Right atrium auricular region (tissue), 2 donors: ENCODE data around the gene SORL1. TPM values are rescaled to one million over a fixed set of nuclear protein-coding genes. Genes with fewer than 3 reads are reported as not detected.

Experiments
- DNase-seq: peaks from one replicate; pipeline ENCODE4 v3.0.0-alpha.2; 2019; ENCODE audit warnings: low spot score
- H3K27ac ChIP-seq, 2 donors: fragments of 200-600 bp; sonication (generic); 1 replicate in 1 of 2; 2 replicates in 1 of 2; pipeline ENCODE4 v1.5.1; 2016 to 2019
- H3K27me3 ChIP-seq, 2 donors: fragments of 200-600 bp; sonication (generic); one replicate each; pipeline versions ENCODE4 v1.5.1 to v1.6.0; 2017 to 2019
- H3K36me3 ChIP-seq: fragments of 200-600 bp; sonication (generic); one replicate; pipeline ENCODE4 v1.5.1; 2016
- H3K4me1 ChIP-seq, 2 donors: fragments of 200-600 bp; sonication (generic); one replicate each; pipeline versions ENCODE4 v1.5.1 to v1.6.0; 2017 to 2019
- H3K4me3 ChIP-seq, 2 donors: fragments of 200-600 bp; sonication (generic); 1 replicate in 1 of 2; 2 replicates in 1 of 2; pipeline ENCODE4 v1.5.1; 2017 to 2019; ENCODE audit warnings: mild to moderate bottlenecking in 1 of 2, moderate library complexity in 1 of 2
- H3K9me3 ChIP-seq, 2 donors: fragments of 200-600 bp; sonication (generic); one replicate each; pipeline ENCODE4 v1.5.1; 2019
- CTCF ChIP-seq, 2 donors: fragments of 200-600 bp; sonication (generic); IDR thresholded peaks; one replicate each; pipeline ENCODE4 v1.5.1; 2019; ENCODE audit warnings: antibody characterized with exemption in 2 of 2
- total RNA-seq, 2 donors: library from RNA; depleted of rRNA; stranded (reverse); fragments of >200 nt; gene quantifications; one replicate each; pipeline ENCODE4 v1.1.0, GENCODE V29; 2016

The SORL1 gene
- total RNA-seq, 2 donors from 2014 or later, result 6.4 to 7.5 TPM

- H3K4me1 ChIP-seq, result no peaks in the 10 kb centered on the region
- H3K27ac ChIP-seq, result no peak overlapping the region
- no peak overlapping the region for H3K4me3 ChIP-seq
- H3K27me3 ChIP-seq, result no peaks in the 10 kb centered on the region
- no peak for DNase-seq
- no peaks in the 10 kb centered on the region for H3K36me3 ChIP-seq
- H3K9me3 ChIP-seq, result no peaks in the 10 kb centered on the region
- no peak for TF ChIP-seq CTCF (IDR thresholded peaks at IDR 0.05)
Measured at GRCh38 chr11:121615501-121615900, 163.4 kb downstream of the SORL1 start.

- Histone ChIP-seq H3K27ac (no peak overlapping the region), H3K27me3 (no peaks in the 10 kb centered on the region), H3K4me3 (no peak overlapping the region), H3K9me3 (no peaks in the 10 kb centered on the region), H3K36me3 (peaks cover 5% of the 10 kb centered on the region), H3K4me1 (no peaks in the 10 kb centered on the region)
- DNase-seq, result no peak
- TF ChIP-seq CTCF (IDR thresholded peaks at IDR 0.05), result no peak
Measured at GRCh38 chr11:121618516-121618915, 166.4 kb downstream of the SORL1 start.

GRCh38 chr11:121625777-121626506 is 173.8 kb downstream of the SORL1 start:
- TF ChIP-seq CTCF (IDR thresholded peaks at IDR 0.05), result no peak
- Histone ChIP-seq H3K4me3 (no peak overlapping the region), H3K36me3 (peaks cover 5% of the 10 kb centered on the region), H3K27ac (no peak overlapping the region), H3K4me1 (peaks cover 0 to 9% of the 10 kb centered on the region in 2 donors), H3K27me3 (no peaks in the 10 kb centered on the region), H3K9me3 (no peaks in the 10 kb centered on the region)
- no peak for DNase-seq

GRCh38 chr11:121626507-121626875 is 174.4 kb downstream of the SORL1 start:
- H3K9me3 ChIP-seq, result no peaks in the 10 kb centered on the region
- peaks cover under 1% of the 10 kb centered on the region for H3K36me3 ChIP-seq
- DNase-seq, result no peak
- no peak overlapping the region for H3K4me3 ChIP-seq
- no peak overlapping the region for H3K27ac ChIP-seq
- no peak for TF ChIP-seq CTCF (IDR thresholded peaks at IDR 0.05)
- H3K27me3 ChIP-seq, result no peaks in the 10 kb centered on the region
- peaks cover 0 to 9% of the 10 kb centered on the region in 2 donors for H3K4me1 ChIP-seq

GRCh38 chr11:121626980-121627379 is 174.9 kb downstream of the SORL1 start:
- no peak for DNase-seq
- Histone ChIP-seq H3K9me3 (no peaks in the 10 kb centered on the region), H3K4me1 (peaks cover 0 to 9% of the 10 kb centered on the region in 2 donors), H3K27ac (no peak overlapping the region), H3K27me3 (no peaks in the 10 kb centered on the region), H3K36me3 (no peaks in the 10 kb centered on the region), H3K4me3 (no peak overlapping the region)
- no peak for TF ChIP-seq CTCF (IDR thresholded peaks at IDR 0.05)

- H3K9me3 ChIP-seq, result no peaks in the 10 kb centered on the region
- H3K27me3 ChIP-seq, result no peaks in the 10 kb centered on the region
- no peaks in the 10 kb centered on the region for H3K36me3 ChIP-seq
- TF ChIP-seq CTCF (IDR thresholded peaks at IDR 0.05), result no peak
- no peak overlapping the region for H3K27ac ChIP-seq
- H3K4me1 ChIP-seq, result peaks cover 0 to 9% of the 10 kb centered on the region in 2 donors
- H3K4me3 ChIP-seq, result no peak overlapping the region
- DNase-seq, result no peak
Measured at GRCh38 chr11:121630041-121630440, 177.9 kb downstream of the SORL1 start.
